T-helper 2 cell treated with Interferon-gamma antibody and Interleukin-4, amounts not matched to agents 100 ng/mL and 5 ng/mL, for 36 hours (primary cell): ENCODE data around the gene RIT1. TPM values are rescaled to one million over a fixed set of nuclear protein-coding genes. Genes with fewer than 3 reads are reported as not detected.

Experiments
- intact Hi-C: fragments of 100-400 bp; cut with micrococcal nuclease; formaldehyde crosslinking; loops from one replicate; pipeline ENCODE4 v1.15.1; 2023
- total RNA-seq: library from RNA; stranded (reverse); gene quantifications from 2 replicates; pipeline ENCODE4 v1.2.3, GENCODE V29; 2022

RIT1 gene
- total RNA-seq, 1 donor from 2014 or later: 27.0 TPM

DNA sequence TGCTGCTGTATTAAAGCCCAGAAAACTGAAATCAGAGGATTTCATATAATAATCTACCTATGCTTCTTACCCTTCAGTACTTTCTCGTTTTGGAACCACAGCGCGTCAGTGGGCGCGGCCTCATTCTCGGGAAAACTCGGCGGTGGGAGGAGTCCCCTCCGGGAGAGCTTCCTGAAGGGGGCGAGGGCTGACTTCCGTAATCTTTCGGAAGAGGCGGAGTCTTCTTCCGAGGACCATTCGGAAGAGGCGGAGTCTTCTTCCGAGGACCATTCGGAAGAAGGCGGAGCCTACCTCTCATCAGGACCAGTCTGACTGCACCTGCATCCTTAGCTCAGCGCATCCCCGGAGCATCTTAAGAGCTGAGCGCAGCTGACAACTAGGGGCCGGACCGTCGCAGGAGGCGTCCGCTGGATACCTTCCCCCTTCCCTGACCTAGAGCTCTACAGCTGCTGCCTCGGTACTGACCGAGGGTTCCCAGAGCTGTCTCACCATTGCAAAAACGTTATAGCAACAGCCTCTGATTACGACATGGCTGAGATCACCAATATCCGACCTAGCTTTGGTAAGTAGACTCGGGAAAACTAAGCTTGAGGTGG, 51.8 kb downstream of the RIT1 start, which contains the start of gene SYT11:
TSS of gene SYT11 (plus strand) at position 334 of the 596 bp plus-strand sequence. CDS start at position 529, 195 bp downstream.
- intact Hi-C loops: loop anchor here (1.0 to 5.0 kb wide), 5 partner anchors 52 to 772 kb away; partner anchors contain the start of genes KHDC4, RIT1 and YY1AP1

DNA sequence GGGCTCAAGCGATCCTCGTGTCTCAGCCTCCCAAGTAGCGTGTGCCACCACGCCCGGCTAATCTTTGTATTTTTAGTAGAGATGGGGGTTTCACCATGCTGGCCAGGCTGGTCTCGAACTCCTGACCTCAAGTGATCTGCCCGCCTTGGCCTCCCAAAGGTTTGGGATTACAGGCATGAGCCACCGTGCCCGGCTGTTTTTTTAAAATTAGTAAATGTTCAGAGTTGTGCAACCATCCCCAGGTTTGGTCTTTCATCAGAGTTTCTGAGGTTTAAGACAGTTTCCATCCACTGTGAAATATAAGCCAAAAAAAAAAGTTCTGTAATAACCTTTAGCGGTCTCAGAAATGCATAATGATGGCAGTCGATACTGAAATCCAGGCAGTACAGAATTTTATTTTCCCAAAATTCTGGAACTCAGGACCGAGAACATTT, 52.3 kb downstream of the RIT1 start:
- intact Hi-C loops: loop anchor here (1.0 to 5.0 kb wide), 5 partner anchors 52 to 772 kb away; partner anchors contain the start of genes KHDC4, RIT1 and YY1AP1

DNA sequence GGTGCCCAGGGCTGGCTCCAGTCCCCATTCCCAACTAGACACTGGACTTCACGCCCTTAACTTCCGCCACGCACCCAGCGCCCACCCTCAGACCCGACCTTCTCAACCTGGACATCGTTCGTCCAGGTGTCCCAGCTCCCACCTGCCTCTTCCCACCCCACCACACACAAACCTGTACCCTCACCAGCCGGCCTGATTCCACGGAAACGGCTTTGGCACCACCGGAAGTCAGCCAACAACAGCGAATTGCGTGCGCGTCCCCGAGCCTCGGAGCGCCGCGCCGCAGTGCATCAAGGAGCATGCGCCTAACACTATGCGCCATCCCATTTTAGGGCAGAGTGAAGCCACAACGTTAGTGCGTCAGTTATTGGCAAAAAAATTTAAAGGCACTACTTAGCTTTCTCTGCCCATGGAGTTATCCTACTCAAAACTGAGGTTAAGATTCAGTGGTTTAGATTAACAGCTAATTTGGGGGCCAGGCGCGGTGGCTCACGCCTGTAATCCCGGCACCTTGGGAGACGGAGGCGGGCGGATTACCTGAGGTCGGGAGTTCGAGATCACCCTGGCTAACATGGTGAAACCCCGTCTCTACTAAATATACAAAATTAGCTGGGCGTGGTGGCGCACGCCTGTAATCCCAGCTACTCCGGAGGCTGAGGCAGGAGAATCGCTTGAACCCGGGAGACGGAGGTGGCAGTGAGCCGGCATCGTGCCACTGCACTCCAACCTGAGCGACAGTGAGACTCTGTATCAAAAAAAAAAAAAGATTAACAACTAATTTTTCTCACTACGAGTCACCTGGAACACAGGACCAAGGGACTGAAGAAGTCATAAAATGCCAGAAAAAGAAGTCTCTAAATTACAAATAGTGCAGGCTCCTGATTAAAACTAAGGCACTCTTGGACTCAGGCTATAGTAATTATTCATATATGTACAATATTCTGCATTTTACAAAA, 53.9 kb downstream of the RIT1 start, which contains the start of gene GON4L:
TSS of gene GON4L (minus strand) at position 240 of the 956 bp plus-strand sequence. CDS start 3,434 bp downstream, outside the sequence.
- intact Hi-C loops: loop anchor here (1.0 to 5.0 kb wide), 2 partner anchors 197 to 770 kb away; partner anchors contain the start of gene LAMTOR2

DNA sequence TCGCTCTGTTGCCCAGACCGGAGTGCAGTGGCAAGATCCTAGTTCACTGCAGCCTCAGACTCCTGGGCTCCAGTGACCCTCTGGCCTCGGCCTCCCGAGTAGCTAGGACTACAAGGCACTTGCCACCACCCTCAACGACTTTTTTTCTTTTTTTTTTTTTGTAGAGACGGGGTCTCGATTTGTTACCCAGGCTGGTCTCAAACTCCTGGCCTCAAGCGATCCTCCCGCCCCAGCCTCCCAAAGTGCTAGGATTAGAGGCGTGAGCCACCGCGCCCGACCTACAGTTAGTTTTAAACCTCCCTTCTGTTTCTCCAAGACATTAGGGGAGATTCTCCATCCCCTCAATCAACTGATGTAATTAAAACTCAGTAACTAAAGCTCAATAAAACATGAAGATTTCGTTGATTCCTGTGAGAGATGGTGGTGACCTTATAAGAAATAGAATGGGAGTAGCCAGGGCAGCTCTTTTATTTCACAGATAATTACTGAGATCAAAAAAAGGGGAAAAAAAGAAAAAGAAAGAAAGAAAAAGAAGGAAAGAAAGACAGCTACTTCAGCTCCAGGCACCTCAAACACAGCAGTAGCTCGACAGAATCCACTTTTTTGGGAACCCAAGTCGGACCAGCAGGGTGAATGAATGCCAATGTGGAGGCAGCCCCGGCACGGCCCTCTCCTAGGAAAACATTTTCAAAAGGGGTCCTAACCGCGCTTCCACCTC, 54.7 kb downstream of the RIT1 start:
- intact Hi-C loops: loop anchor here (5.0 kb wide), 1 partner anchor 769 kb away; no protein-coding TSS in a partner anchor

DNA sequence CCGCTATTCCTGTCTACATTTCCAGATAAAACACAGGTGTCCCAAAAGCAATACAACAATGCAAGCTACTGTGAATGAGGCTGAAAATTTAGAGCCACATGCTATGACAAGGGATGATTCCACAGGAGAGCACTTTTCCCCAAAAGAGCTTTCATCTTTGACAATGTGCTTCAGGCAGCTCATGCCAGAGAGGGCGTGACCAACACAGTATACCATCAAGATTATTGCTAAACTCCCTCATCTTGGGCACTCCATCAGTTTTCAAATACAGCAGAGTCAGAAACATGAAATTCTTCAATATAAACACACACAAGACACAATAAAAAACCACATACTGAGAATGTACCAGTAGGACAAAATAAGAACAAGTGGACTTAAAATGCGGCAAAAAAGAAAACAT, 60.8 kb downstream of the RIT1 start:
- intact Hi-C loops: no loop called here

DNA sequence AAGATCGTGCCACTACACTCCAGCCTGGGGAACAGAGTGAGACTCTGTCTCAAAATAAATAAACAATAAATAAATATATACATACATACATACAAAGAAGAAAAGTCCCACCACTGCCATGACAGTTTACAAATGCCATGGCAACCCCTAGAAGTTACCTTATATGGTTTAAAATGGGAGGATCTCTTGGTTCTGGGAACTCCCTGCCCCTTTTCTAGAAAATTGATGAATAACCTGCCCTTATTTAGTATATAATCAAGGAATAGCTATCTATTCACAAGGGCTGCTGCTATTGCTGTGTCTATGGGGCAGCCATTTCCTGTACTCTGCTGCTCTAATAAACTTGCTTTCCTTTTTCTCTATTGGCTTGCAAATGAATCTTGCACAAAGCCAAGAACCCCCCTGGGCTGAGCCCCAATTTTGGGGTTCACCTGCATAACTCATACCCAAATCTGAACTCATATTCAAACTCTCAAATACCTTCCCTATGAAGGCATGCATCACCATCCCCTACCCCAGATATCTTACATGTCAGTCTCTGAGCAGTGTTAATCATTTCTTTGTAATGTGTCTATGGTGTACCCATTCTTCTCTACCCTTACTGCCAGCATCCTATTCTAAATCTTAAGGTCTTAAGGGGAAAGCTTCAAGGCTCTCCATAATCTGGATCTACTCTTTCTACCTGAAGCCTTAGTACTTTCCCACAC, 63.2 kb downstream of the RIT1 start:
- intact Hi-C loops: no loop called here

Other genes starting within 250 kb of the RIT1 start
- 76.2 and 76.4 TPM in 2 replicates for gene YY1AP1, start 222.6 kb downstream of the RIT1 start, total RNA-seq
- gene DAP3, start 222.3 kb downstream of the RIT1 start, total RNA-seq: 146 and 148 TPM in 2 replicates
- 79.9 and 82.6 TPM in 2 replicates for gene GON4L, start 54.1 kb downstream of the RIT1 start, total RNA-seq
- 22.2 and 22.5 TPM in 2 replicates for gene SYT11, start 51.8 kb downstream of the RIT1 start, total RNA-seq
- gene KHDC4, start 23.1 kb upstream of the RIT1 start, total RNA-seq: 73.8 and 82.8 TPM in 2 replicates
- gene RXFP4, start 30.3 kb upstream of the RIT1 start, total RNA-seq: 0.14 TPM in 2 replicates
- 172 and 189 TPM in 2 replicates for gene ARHGEF2, start 67.2 kb upstream of the RIT1 start, total RNA-seq
- gene SSR2, start 109.6 kb upstream of the RIT1 start, total RNA-seq: 265 and 268 TPM in 2 replicates
- gene UBQLN4, start 142.4 kb upstream of the RIT1 start, total RNA-seq: 36.8 and 37.2 TPM in 2 replicates
- gene LAMTOR2, start 143.4 kb upstream of the RIT1 start, total RNA-seq: 69.4 and 71.6 TPM in 2 replicates
- gene RAB25, start 149.8 kb upstream of the RIT1 start, total RNA-seq: not detected in 2 replicates
- gene MEX3A, start 171.1 kb upstream of the RIT1 start, total RNA-seq: 0.20 and 0.50 TPM in 2 replicates
- 98.8 and 104 TPM in 2 replicates for gene LMNA, start 203.4 kb upstream of the RIT1 start, total RNA-seq
- 10.5 and 12.4 TPM in 2 replicates for gene SEMA4A, start 242.2 kb upstream of the RIT1 start, total RNA-seq